ENCODE measurements around the gene HDAC5.
A peak's percentile ranks its signal among the peaks of the same experiment; 100 is the strongest.

HDAC5 gene

DNA sequence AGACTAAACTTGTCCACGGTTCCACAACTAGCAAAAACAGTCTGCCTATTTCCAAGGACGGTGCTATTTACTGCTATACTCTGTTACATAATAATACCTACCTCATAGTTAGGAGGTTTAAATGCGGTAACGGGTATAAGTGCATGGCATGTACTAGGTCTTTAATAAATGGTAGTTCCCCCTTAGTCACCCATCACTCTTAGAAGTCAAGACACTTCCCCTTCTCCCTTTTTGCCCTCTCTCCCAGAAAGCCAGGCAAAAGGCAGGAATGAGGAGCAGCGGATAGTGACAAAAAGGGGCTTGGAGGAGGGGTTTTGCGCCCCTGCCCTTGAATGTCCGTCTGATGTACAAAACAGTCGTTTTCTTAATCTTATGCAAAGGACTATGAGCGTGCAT lies 55.9 kb downstream of the HDAC5 start:
- Histone ChIP-seq H3K27me3 (ENCODE audit: insufficient read depth, low read length) (no peaks in the 10 kb centered on the region), H2BK120ac (ENCODE audit: insufficient read depth, low read length, poor library complexity) (peak overlapping the region; percentile 35), H3K9me3 (ENCODE audit: insufficient read depth, low read depth, low read length) (no peaks in the 10 kb centered on the region), H3K9ac (ENCODE audit: low read length) (no peak overlapping the region), H2BK12ac (ENCODE audit: low read length) (no peak overlapping the region), H3K4me3 (ENCODE audit: low read depth, low read length) (no peak overlapping the region), H3K4me1 (ENCODE audit: control insufficient read depth in 1 of 2, insufficient read depth in 2 of 2, low read length in 2 of 2) (peaks cover 4 to 8% of the 10 kb centered on the region in 2 experiments), H3K14ac (ENCODE audit: low read length) (no peak overlapping the region), H3K79me2 (ENCODE audit: control insufficient read depth, insufficient read depth, low read length, poor library complexity) (peaks cover 22% of the 10 kb centered on the region), H2BK5ac (ENCODE audit: low read depth, low read length, poor library complexity) (no peak overlapping the region), H3K36me3 (ENCODE audit: control insufficient read depth in 1 of 2, insufficient read depth in 2 of 2, low read length in 2 of 2) (peaks cover 5 to 9% of the 10 kb centered on the region in 2 experiments), H2AFZ (ENCODE audit: insufficient read depth, low read length, poor library complexity) (no peak overlapping the region), H3K4me2 (ENCODE audit: low read length) (no peak overlapping the region), H3K27ac (ENCODE audit: low read depth, low read length) (no peak overlapping the region), H2AK5ac (ENCODE audit: low read length) (no peak overlapping the region), H4K12ac (ENCODE audit: low read depth, low read length) (no peak overlapping the region), H3K79me1 (ENCODE audit: low read length) (peaks cover 17% of the 10 kb centered on the region), H4K8ac (ENCODE audit: low read depth, low read length) (peak overlapping the region; percentile 11), H3K23ac (ENCODE audit: low read length) (no peak overlapping the region), H3K18ac (ENCODE audit: low read length) (no peak overlapping the region), H3K4ac (ENCODE audit: low read depth, low read length) (no peak overlapping the region), H4K91ac (ENCODE audit: low read depth, low read length) (peak overlapping the region; percentile 59)
- no peak for DNase-seq
- WGBS (ENCODE audit: extremely low coverage, insufficient coverage, insufficient read length) = no CpG with 5 or more reads among the region's 9 CpGs

DNA sequence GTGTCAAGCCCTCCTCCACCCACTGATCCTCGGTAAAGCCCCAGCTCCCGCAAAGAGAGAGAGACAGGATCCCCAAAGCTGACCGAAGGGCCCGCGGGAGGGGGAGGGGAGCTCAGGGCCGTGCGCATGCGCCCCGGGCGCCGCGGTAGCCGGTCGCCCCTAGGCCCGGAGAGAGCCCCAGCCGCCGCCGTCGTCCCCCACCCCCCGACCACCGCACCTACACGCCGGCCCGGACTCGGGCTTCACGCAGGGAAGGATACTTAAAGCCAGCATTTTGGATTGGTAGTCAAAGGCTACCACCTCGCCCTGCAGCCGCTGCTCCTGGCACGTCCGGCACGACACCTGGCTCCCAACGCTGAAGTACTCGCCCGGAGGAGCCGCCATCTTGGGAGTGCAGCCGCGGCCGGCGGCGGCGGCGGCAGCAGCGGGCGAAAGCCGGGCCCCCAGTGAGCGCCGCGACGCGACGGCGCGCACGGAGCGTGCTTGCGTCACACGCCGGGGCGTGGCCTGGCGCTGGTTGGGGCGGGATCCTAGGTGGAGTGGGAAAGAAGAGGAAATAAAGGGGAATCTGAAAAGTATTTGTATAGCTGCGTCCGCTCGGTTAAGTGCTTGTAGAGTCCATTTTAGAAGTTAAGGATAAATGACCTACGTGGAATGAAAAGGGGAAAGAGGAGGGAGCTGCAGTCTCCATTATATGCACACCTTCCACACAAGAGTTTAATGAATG lies 57.1 kb downstream of the HDAC5 start, which contains the start of gene LSM12:
LSM12 (minus strand) TSS at position 468 of the 727 bp plus-strand sequence; CDS start at position 384, 84 bp downstream.
- peak within 1 kb of the TSS; percentile 93 for H3K9ac ChIP-seq (ENCODE audit: low read length)
- WGBS (ENCODE audit: extremely low coverage, insufficient coverage, insufficient read length) = no CpG with 5 or more reads among the region's 65 CpGs
- peaks cover 13% of the 10 kb centered on the region for H3K79me1 ChIP-seq (ENCODE audit: low read length)
- H2BK5ac ChIP-seq (ENCODE audit: low read depth, low read length, poor library complexity) = peak within 1 kb of the TSS; percentile 87
- peaks cover 7 to 13% of the 10 kb centered on the region in 2 experiments for H3K36me3 ChIP-seq (ENCODE audit: control insufficient read depth in 1 of 2, insufficient read depth in 2 of 2, low read length in 2 of 2)
- no peaks in the 10 kb centered on the region for H3K27me3 ChIP-seq (ENCODE audit: insufficient read depth, low read length)
- H3K23ac ChIP-seq (ENCODE audit: low read length) = no peak within 1 kb of the TSS
- peak within 1 kb of the TSS; percentile 85 for H4K8ac ChIP-seq (ENCODE audit: low read depth, low read length)
- H3K14ac ChIP-seq (ENCODE audit: low read length) = peak within 1 kb of the TSS; percentile 80
- DNase-seq = peak; percentile 86 to 96
- H4K91ac ChIP-seq (ENCODE audit: low read depth, low read length) = peak within 1 kb of the TSS; percentile 79
- H3K27ac ChIP-seq (ENCODE audit: low read depth, low read length) = peak within 1 kb of the TSS; percentile 93
- peaks cover 22% of the 10 kb centered on the region for H3K79me2 ChIP-seq (ENCODE audit: control insufficient read depth, insufficient read depth, low read length, poor library complexity)
- peak within 1 kb of the TSS; percentile 98 for H3K4ac ChIP-seq (ENCODE audit: low read depth, low read length)
- H4K12ac ChIP-seq (ENCODE audit: low read depth, low read length) = peak within 1 kb of the TSS; percentile 80
- peak within 1 kb of the TSS; percentile 44 for H2AK5ac ChIP-seq (ENCODE audit: low read length)
- peaks cover 0 to 1% of the 10 kb centered on the region in 2 experiments for H3K4me1 ChIP-seq (ENCODE audit: control insufficient read depth in 1 of 2, insufficient read depth in 2 of 2, low read length in 2 of 2)
- H2BK12ac ChIP-seq (ENCODE audit: low read length) = no peak within 1 kb of the TSS
- H3K9me3 ChIP-seq (ENCODE audit: insufficient read depth, low read depth, low read length) = no peaks in the 10 kb centered on the region
- H3K4me2 ChIP-seq (ENCODE audit: low read length) = peak within 1 kb of the TSS; percentile 81
- H2AFZ ChIP-seq (ENCODE audit: insufficient read depth, low read length, poor library complexity) = peak within 1 kb of the TSS; percentile 15
- H3K18ac ChIP-seq (ENCODE audit: low read length) = peak within 1 kb of the TSS; percentile 71
- H3K4me3 ChIP-seq (ENCODE audit: low read depth, low read length) = peak within 1 kb of the TSS; percentile 91
- peak within 1 kb of the TSS; percentile 39 for H2BK120ac ChIP-seq (ENCODE audit: insufficient read depth, low read length, poor library complexity)

DNA sequence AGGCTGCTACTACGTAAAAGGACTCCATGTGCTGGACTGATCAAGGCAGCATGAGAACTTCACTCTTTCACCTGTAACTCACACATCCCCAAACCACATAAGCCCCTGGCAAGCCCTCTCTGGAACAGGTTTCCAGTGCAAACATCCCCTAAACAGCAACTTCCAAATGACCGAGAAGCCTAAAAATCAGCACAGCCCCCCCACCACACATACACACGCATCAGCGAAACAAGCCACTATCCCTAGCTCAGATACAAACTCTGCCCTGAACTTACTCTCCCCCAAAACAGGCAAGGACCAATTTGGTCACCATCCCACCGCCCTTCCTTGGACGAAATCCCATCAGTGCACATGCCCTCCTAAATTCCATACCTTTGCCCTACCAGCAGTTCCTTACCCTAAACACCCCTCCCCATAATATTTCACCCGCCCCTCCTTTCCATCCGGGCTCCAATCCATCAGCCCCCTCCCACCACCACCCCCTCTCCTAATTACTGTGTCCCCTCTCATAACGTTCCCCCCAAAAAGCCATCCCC lies 57.7 kb downstream of the HDAC5 start:
- H3K4me3 ChIP-seq (ENCODE audit: low read depth, low read length) = peak overlapping the region; percentile 91
- H2AFZ ChIP-seq (ENCODE audit: insufficient read depth, low read length, poor library complexity) = peak overlapping the region; percentile 15
- H2BK12ac ChIP-seq (ENCODE audit: low read length) = no peak overlapping the region
- H3K4ac ChIP-seq (ENCODE audit: low read depth, low read length) = peak overlapping the region; percentile 98
- peak overlapping the region; percentile 79 for H4K91ac ChIP-seq (ENCODE audit: low read depth, low read length)
- no peaks in the 10 kb centered on the region for H3K27me3 ChIP-seq (ENCODE audit: insufficient read depth, low read length)
- H3K27ac ChIP-seq (ENCODE audit: low read depth, low read length) = peak overlapping the region; percentile 93
- H3K79me1 ChIP-seq (ENCODE audit: low read length) = peaks cover 9% of the 10 kb centered on the region
- H3K4me1 ChIP-seq (ENCODE audit: control insufficient read depth in 1 of 2, insufficient read depth in 2 of 2, low read length in 2 of 2) = peaks cover 0 to 1% of the 10 kb centered on the region in 2 experiments
- H4K12ac ChIP-seq (ENCODE audit: low read depth, low read length) = peak overlapping the region; percentile 14
- peaks cover 7 to 13% of the 10 kb centered on the region in 2 experiments for H3K36me3 ChIP-seq (ENCODE audit: control insufficient read depth in 1 of 2, insufficient read depth in 2 of 2, low read length in 2 of 2)
- H3K9ac ChIP-seq (ENCODE audit: low read length) = peak overlapping the region; percentile 93
- H3K79me2 ChIP-seq (ENCODE audit: control insufficient read depth, insufficient read depth, low read length, poor library complexity) = peaks cover 19% of the 10 kb centered on the region
- DNase-seq = peak in 1 of 2 donors; percentile 25
- H3K23ac ChIP-seq (ENCODE audit: low read length) = no peak overlapping the region
- no peaks in the 10 kb centered on the region for H3K9me3 ChIP-seq (ENCODE audit: insufficient read depth, low read depth, low read length)
- H2AK5ac ChIP-seq (ENCODE audit: low read length) = peak overlapping the region; percentile 44
- H3K14ac ChIP-seq (ENCODE audit: low read length) = peak overlapping the region; percentile 80
- H4K8ac ChIP-seq (ENCODE audit: low read depth, low read length) = peak overlapping the region; percentile 85
- peak overlapping the region; percentile 87 for H2BK5ac ChIP-seq (ENCODE audit: low read depth, low read length, poor library complexity)
- peak overlapping the region; percentile 71 for H3K18ac ChIP-seq (ENCODE audit: low read length)
- H3K4me2 ChIP-seq (ENCODE audit: low read length) = peak overlapping the region; percentile 74
- WGBS (ENCODE audit: extremely low coverage, insufficient coverage, insufficient read length) = no CpG with 5 or more reads among the region's 9 CpGs
- H2BK120ac ChIP-seq (ENCODE audit: insufficient read depth, low read length, poor library complexity) = peak overlapping the region; percentile 39

DNA sequence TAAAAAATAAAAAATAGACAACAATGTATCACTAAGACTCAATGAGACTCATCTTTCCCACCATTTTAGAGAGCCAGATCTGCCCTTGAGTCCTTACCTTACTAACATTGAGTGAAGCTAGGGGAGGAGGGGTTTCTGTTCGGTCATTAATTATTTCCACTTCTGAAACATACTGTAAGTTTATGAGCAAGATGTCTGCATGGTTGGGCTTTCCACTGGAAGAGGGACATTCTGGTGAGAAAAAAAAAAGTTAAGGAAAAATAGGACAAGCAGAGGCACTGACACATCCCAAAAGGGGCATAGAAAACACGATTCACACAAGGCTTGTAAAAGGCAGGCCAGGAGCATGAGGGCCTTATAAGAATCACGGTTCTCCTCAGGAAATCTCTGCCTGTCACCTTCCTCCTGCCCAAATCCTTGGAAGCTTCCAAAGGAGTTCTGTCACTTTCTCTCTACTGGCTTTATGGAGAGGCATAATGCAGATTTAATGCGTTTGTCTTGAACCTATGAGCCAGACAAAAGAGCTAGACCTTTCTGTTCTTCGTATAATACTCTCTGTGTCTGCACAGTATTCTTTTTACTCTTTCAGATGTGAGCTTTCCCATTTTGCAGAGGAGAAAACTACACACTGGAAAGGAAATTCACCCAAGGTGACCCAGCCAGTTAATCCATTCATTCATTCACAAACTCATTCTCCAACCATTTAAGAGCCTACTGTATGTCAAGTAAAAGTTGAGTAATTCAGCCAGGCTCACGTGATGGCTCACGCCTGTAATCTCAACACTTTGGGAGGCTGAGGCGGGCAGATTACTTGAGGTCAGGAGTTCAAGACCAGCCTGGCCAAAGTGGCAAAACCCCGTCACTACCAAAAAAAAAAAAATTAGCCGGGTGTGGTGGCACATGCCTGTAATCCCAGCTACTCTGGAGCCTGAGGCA lies 59.5 kb downstream of the HDAC5 start:
- Histone ChIP-seq H4K91ac (ENCODE audit: low read depth, low read length) (no peak overlapping the region), H4K12ac (ENCODE audit: low read depth, low read length) (no peak overlapping the region), H3K4me1 (ENCODE audit: control insufficient read depth in 1 of 2, insufficient read depth in 2 of 2, low read length in 2 of 2) (peaks cover 0 to 1% of the 10 kb centered on the region in 2 experiments), H2BK5ac (ENCODE audit: low read depth, low read length, poor library complexity) (no peak overlapping the region), H2AFZ (ENCODE audit: insufficient read depth, low read length, poor library complexity) (no peak overlapping the region), H3K36me3 (ENCODE audit: control insufficient read depth in 1 of 2, insufficient read depth in 2 of 2, low read length in 2 of 2) (peaks cover 10 to 18% of the 10 kb centered on the region in 2 experiments), H3K79me1 (ENCODE audit: low read length) (peaks cover 9% of the 10 kb centered on the region), H3K27me3 (ENCODE audit: insufficient read depth, low read length) (no peaks in the 10 kb centered on the region), H3K79me2 (ENCODE audit: control insufficient read depth, insufficient read depth, low read length, poor library complexity) (peaks cover 19% of the 10 kb centered on the region), H3K14ac (ENCODE audit: low read length) (no peak overlapping the region), H3K4me3 (ENCODE audit: low read depth, low read length) (no peak overlapping the region), H3K4ac (ENCODE audit: low read depth, low read length) (peak overlapping the region; percentile 5), H3K4me2 (ENCODE audit: low read length) (no peak overlapping the region), H3K18ac (ENCODE audit: low read length) (no peak overlapping the region), H2AK5ac (ENCODE audit: low read length) (no peak overlapping the region), H3K23ac (ENCODE audit: low read length) (no peak overlapping the region), H3K9ac (ENCODE audit: low read length) (no peak overlapping the region), H3K9me3 (ENCODE audit: insufficient read depth, low read depth, low read length) (no peaks in the 10 kb centered on the region), H2BK120ac (ENCODE audit: insufficient read depth, low read length, poor library complexity) (no peak overlapping the region), H3K27ac (ENCODE audit: low read depth, low read length) (no peak overlapping the region), H4K8ac (ENCODE audit: low read depth, low read length) (no peak overlapping the region), H2BK12ac (ENCODE audit: low read length) (no peak overlapping the region)
- no peak for DNase-seq
- WGBS (ENCODE audit: extremely low coverage, insufficient coverage, insufficient read length) = no CpG with 5 or more reads among the region's 10 CpGs
